ENCODE measurements around the gene KCNMA1. TPM values are rescaled to one million over a fixed set of nuclear protein-coding genes. Genes with fewer than 3 reads are reported as not detected.

The KCNMA1 gene
- total and polyA plus RNA-seq, 10 of the 15 experiments (the other 5 are each of a cell fraction or from before 2014, with no cell fraction given), result 8.5 to 77.0 (median 21.3) TPM

DNA sequence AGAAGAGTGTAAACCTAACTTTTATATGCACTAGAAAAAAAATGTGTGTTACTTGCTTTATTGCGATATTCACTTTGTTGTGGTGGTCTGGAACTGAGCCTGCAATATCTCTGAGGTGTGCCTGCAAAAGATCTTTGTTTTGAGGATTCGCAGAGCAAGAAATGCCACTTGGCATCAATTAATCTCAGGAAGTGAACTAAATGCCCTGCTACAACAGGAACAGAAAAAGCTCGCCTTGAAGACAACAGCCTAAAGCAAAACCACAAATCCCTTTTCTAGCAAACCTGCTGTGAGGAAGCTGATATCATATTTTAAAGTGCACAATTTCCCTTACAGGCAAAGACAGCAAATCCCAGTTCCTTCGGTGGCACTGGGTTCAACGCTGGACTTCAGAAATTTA is 675.8 kb downstream of the KCNMA1 start:
- no TSS peak for BruUV-seq (replicated peaks)
- CTCF ChIA-PET, result interaction anchor here (0.6 to 1.2 kb wide), 2 partner anchors 15 to 32 kb away, joined by 3 read pairs; no protein-coding TSS in a partner anchor

GRCh38 chr10:76959111-76959510 is 678.5 kb downstream of the KCNMA1 start:
- SMC1A ChIA-PET (ENCODE audit: uncharacterized antibody, unreplicated experiment), result interaction anchor here (1.1 kb wide), 1 partner anchor 26 kb away, joined by 3 read pairs; no protein-coding TSS in a partner anchor
- DNase-seq (ENCODE audit: low read depth, low spot score) (no peak), FAIRE-seq (no peak), ATAC-seq (no peak)
- Histone ChIP-seq H3K79me2 (ENCODE audit: control insufficient read depth, insufficient read depth, low read length) (no peaks in the 10 kb centered on the region), H3K9me3 (replicated peaks; ENCODE audit: control insufficient read depth, insufficient read depth, low read length) (no peaks in the 10 kb centered on the region), H3K4me2 (ENCODE audit: control insufficient read depth, insufficient read depth) (no peak overlapping the region), H3K27ac (ENCODE audit: control insufficient read depth, insufficient read depth) (no peak overlapping the region), H3K4me1 (ENCODE audit: control insufficient read depth, insufficient read depth, low read length) (no peaks in the 10 kb centered on the region), H3K36me3 (ENCODE audit: control insufficient read depth in 2 of 2, insufficient read depth in 2 of 2, low read length in 1 of 2) (no peaks in the 10 kb centered on the region), H3K9ac (ENCODE audit: control insufficient read depth, insufficient read depth, low read length) (no peak overlapping the region), H3K27me3 (replicated peaks in 1 of 2; ENCODE audit: control insufficient read depth in 2 of 2, insufficient read depth in 2 of 2, low read length in 1 of 2) (no peaks in the 10 kb centered on the region), H2AFZ (ENCODE audit: control insufficient read depth, low read depth, low read length) (no peak overlapping the region), H3K4me3 (no peak overlapping the region), H4K20me1 (ENCODE audit: control insufficient read depth, insufficient read depth) (no peaks in the 10 kb centered on the region)
- CTCF ChIA-PET, result no interaction called here
- BruUV-seq (replicated peaks), result no TSS peak
- in situ Hi-C loops (cut with MboI) (no loop called here), intact Hi-C loops (cut with micrococcal nuclease; ENCODE audit: unreplicated experiment) (no loop called here)
- TF ChIP-seq CEBPB (IDR thresholded peaks at IDR 0.05; ENCODE audit: borderline replicate concordance in 1 of 2, low read depth in 2 of 2, low read length in 2 of 2) (no peak), GATAD2B (conservative IDR thresholded peaks at IDR 0.05; ENCODE audit: low read depth) (no peak), FOS (IDR thresholded peaks at IDR 0.05; ENCODE audit: borderline replicate concordance, extremely low read depth, insufficient read length) (no peak), MTA3 (IDR thresholded peaks at IDR 0.05; ENCODE audit: borderline replicate concordance, low read length) (no peak), CBFB (IDR thresholded peaks at IDR 0.05; ENCODE audit: low read depth) (no peak), BMI1 (IDR thresholded peaks at IDR 0.05; ENCODE audit: borderline replicate concordance) (no peak), SP1 (IDR thresholded peaks at IDR 0.05; ENCODE audit: low read depth, low read length) (no peak), IKZF1 (conservative IDR thresholded peaks at IDR 0.05) (no peak)
- RAD21 ChIA-PET (ENCODE audit: unreplicated experiment), result no interaction called here
- 56% methylated on average over 2 of the region's 2 CpGs for WGBS (ENCODE audit: insufficient coverage, insufficient replicate concordance, low lambda C conversion rate, missing lambda C conversion rate)
- POLR2A ChIA-PET, result no interaction called here

More for the DNA sequence above, 675.8 kb downstream of the KCNMA1 start:
- Histone ChIP-seq H3K9me3 (replicated peaks; ENCODE audit: control insufficient read depth, insufficient read depth, low read length) (no peaks in the 10 kb centered on the region), H3K9ac (ENCODE audit: control insufficient read depth, insufficient read depth, low read length) (no peak overlapping the region), H3K4me2 (ENCODE audit: control insufficient read depth, insufficient read depth) (no peak overlapping the region), H3K4me1 (ENCODE audit: control insufficient read depth, insufficient read depth, low read length) (no peaks in the 10 kb centered on the region), H2AFZ (ENCODE audit: control insufficient read depth, low read depth, low read length) (no peak overlapping the region), H3K4me3 (no peak overlapping the region), H3K36me3 (ENCODE audit: control insufficient read depth in 2 of 2, insufficient read depth in 2 of 2, low read length in 1 of 2) (no peaks in the 10 kb centered on the region), H3K27ac (ENCODE audit: control insufficient read depth, insufficient read depth) (no peak overlapping the region), H4K20me1 (ENCODE audit: control insufficient read depth, insufficient read depth) (no peaks in the 10 kb centered on the region), H3K27me3 (replicated peaks in 1 of 2; ENCODE audit: control insufficient read depth in 2 of 2, insufficient read depth in 2 of 2, low read length in 1 of 2) (no peaks in the 10 kb centered on the region), H3K79me2 (ENCODE audit: control insufficient read depth, insufficient read depth, low read length) (no peaks in the 10 kb centered on the region)
- SMC1A ChIA-PET (ENCODE audit: uncharacterized antibody, unreplicated experiment), result no interaction called here
- ATAC-seq (no peak), DNase-seq (ENCODE audit: low read depth, low spot score) (no peak), FAIRE-seq (no peak)
- WGBS (ENCODE audit: insufficient coverage, insufficient replicate concordance, low lambda C conversion rate, missing lambda C conversion rate), result 72% methylated on average over 5 of the region's 5 CpGs
- no peak for TF ChIP-seq MYB (IDR thresholded peaks at IDR 0.05; ENCODE audit: borderline replicate concordance, low read depth, low read length)
- intact Hi-C loops (cut with micrococcal nuclease; ENCODE audit: unreplicated experiment) (no loop called here), in situ Hi-C loops (cut with MboI) (no loop called here)
- POLR2A ChIA-PET, result no interaction called here
- RAD21 ChIA-PET (ENCODE audit: unreplicated experiment), result no interaction called here
